Activated CD8-positive, alpha-beta memory T cell treated with anti-CD3 and anti-CD28 coated beads, Interleukin-2, amount 50 U/mL, for 4 hours (primary cell): ENCODE data around the gene CADM2.
A peak's percentile ranks its signal among the peaks of the same experiment; 100 is the strongest.
"Not testable (repeated sequence)": the region's sequence is repeated elsewhere in the genome, so short reads cannot be mapped to it uniquely, and the experiment has no call there.

Experiments
- DNase-seq: peaks from one replicate; pipeline ENCODE4 v3.0.0-alpha.2; 2020

CADM2 gene

DNA sequence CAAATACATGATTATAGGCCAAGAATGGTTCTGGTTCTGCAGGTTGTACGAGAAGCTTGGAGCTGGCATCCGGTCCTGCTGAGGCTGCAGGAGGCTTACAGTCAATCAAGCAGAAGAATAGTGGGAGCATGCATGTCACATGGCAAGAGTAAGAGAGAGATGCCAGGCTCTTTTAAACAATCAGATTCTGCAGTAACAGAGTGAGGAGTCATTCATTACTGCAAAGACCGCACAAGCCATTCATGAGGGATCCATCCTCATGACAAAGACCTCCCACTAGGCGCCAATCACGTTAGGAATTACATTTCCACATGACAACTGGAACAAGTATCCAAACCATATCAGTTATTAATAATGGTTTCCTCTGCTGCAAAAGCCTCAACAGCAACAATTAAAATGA, 536.8 kb downstream of the CADM2 start:
- no peak for DNase-seq

- no peak for DNase-seq
These were observed 539.4 kb downstream of the CADM2 start for GRCh38 chr3:85498177-85498576.

DNA sequence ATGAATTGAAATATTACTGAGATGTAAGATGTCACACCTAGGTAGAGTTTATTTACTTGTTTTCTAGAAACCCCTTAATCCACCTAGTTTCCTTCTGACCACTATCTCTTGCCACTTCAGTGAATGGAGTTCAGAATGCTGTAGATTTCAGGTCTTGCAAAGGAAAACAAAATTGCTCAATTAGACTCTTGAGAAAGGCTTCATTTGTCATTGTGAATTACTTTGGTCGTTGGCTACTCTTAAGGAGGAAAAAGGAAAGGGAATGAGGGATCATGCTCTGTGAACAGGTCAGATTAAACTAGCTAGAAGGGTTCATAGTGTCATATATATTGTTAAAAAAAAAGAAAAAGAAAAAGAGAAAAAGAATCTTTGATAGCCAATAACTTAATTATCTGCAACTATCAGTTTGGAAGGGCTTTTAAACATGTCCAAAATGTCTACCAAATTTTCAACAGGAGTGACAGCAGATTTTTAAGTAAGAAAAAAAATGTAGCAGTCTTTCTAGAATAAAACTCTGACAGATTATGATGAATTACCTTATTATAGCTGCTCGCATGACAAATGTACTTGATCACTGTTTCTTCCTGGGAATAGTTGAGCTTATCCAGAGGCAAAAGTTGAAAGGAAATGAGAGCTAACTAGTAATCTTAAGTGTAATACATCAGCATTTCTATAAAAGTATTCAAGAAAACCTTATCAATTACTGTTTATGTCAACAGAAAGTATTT, 543.5 kb downstream of the CADM2 start:
- DNase-seq, result no peak

GRCh38 chr3:85504129-85504784, 545.5 kb downstream of the CADM2 start:
- not testable (repeated sequence) for DNase-seq

GRCh38 chr3:85504785-85505511, 546.2 kb downstream of the CADM2 start:
- not testable (repeated sequence) for DNase-seq

GRCh38 chr3:85507052-85507451, 548.3 kb downstream of the CADM2 start:
- DNase-seq, result not testable (repeated sequence)

DNA sequence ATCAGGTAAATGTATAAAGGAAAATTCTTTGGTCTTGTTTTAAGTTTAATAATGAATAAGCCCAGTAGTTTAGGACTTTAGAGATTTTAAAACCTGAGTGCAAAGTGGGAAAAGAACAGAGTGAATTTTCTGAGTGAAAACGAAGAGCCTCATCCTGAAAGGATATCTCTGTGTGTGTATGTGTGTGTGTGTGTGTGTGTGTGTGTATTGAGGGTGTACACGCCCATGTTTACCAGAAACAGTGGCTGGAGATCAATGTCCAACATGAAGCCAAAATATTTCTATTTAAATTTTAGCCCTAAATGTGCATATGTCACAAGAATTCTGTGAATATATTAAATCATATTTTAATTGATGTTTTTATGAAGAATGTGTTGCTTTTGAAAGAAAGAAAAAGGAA, 549.9 kb downstream of the CADM2 start:
- no peak for DNase-seq

GRCh38 chr3:85516146-85516545, 557.4 kb downstream of the CADM2 start:
- DNase-seq, result no peak

- no peak for DNase-seq
These were observed 565.3 kb downstream of the CADM2 start for GRCh38 chr3:85524104-85524503.

DNA sequence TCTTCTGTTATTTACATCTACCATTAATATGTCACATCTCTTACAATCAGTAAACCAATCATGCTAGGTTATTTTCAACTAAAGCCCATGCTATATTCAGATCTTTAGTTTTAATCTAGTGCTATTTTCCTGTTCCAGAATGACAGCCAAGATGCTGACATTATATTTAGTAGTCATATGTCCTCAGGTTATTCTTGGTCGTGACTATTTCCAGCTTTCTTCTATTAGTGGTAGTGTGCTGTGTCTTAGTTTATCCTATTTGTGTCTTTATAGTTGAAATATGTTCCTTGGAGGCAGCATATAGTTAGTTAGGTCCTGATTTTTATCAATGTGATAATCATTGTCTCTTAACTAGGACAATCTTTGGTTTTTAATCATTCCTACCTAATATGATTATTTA, 566.5 kb downstream of the CADM2 start:
- no peak for DNase-seq

- DNase-seq, result no peak
These were observed 574.8 kb downstream of the CADM2 start for GRCh38 chr3:85533586-85533985.

- DNase-seq, result no peak
These were observed 576.7 kb downstream of the CADM2 start for GRCh38 chr3:85535517-85535916.

DNA sequence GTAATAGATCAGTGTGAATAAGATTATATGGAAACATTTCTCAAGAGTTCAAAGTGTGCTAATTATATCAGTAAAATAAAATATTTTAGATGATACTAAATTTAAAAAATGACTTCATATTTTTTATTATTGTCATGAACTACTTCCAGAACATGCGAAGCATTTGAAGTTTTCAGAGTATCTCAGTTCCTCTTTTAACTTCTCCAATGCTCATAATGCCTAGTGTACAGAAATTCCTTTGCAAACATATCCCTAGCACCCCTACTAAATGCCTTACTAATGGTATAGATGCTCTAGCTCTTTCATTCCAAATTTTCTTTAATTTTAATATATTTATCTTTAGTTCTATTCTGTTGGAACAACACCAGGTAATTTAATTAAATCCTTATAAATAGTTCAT, 580.4 kb downstream of the CADM2 start:
- DNase-seq, result no peak

GRCh38 chr3:85554153-85554552, 595.4 kb downstream of the CADM2 start:
- DNase-seq, result no peak

DNA sequence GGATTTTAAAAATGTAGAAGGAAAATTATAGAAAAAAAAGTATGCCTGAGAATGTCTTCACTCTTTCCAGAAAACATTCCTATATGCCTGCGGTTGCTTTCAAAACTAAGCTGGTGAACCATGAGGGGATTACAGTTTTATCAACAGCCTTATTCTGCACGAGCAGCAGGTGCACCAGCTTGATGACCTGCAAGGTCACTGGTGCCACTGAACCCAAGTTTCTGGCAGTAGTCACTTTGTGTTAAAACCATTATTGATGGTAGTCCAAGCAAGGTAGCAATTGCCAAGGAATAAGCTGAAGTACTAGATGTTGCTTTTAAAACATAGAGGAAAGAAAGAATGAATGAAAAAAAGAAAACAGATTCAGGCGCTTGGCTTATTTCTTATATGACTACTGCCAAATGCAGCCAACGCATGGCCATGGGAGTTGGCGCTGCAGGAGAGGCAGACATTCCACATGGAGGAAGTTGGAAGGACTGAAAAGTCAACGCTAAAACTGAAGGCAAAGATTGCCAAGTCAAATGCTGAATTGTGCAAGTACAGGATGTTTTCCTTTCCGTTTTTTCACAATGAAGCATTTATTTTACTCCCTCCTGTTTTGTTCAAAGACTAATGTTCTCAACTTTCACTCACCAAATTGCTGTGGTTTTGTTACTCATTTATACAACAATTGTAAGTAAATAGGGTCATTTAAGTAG, 601.4 kb downstream of the CADM2 start:
- DNase-seq, result no peak

GRCh38 chr3:85567071-85567676, 608.4 kb downstream of the CADM2 start:
- no peak for DNase-seq

GRCh38 chr3:85570819-85571218, 612.0 kb downstream of the CADM2 start:
- DNase-seq, result no peak

DNA sequence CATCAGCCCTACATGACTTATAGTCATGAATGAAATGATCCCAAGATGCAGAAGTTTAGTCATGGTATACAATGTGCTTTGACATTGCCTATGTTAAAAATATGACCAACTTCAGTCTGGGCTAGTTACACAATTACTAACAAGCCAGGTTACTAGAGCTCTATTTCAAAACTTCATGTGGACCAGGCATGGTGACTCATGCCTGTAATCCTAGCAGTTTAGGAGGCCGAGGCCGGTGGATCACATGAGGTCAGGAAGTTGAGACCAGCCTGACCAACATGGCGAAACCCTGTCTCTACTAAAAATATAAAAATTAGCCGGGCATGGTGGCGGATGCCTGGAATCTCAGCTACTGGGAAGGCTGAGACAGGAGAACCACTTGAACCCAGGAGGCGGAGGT, 613.0 kb downstream of the CADM2 start:
- DNase-seq, result no peak

GRCh38 chr3:85572426-85572825, 613.6 kb downstream of the CADM2 start:
- no peak for DNase-seq

DNA sequence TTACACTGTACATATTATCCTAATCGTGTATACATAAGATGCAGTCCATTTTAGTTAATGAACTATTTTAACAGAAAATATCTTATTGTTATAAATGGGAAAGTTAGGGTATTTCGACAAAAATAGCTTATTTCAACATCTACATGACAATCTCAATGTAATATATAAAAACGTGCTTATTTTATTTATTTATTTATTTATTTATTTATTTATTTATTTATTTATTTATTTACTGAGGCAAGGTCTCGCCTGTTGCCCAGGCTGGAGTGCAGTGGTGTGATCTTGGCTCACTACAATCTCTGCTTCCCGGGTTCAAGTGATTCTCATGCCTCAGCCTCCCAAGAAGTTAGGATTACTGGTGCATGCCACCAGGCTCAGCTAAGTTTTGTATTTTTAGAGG, 614.2 kb downstream of the CADM2 start:
- DNase-seq, result no peak

DNA sequence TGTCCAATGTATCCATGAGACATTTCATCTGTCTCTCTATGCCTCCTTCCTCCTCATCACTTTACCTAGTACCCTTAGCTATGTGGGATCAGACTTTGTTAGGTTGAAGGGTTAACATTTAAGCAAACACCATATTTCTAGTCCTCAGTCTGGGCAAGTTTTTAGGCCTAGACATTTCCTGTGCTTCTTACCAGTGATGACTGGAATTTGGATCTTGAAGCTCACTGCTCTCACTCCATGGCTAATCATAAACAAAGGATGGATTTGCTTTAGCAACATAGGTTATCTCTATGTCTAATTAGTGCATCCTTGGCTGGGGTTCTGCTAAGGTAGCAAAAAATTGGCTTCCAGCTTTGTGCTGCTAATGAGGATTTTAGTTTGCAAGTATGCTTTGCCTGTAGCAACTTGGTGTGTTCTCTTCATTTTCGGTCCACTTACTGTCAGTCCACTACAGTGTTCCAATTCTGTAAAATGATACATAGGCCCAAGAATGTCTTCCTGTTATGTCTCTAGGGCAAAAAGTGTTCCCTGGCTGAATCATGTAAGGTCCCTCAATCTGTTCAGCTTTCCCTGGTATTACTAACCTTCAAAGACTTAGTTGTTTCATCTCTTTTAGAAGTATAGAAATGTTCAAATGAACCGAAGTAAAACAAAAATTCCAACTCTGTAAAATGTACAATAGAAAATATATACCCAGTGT, 615.4 kb downstream of the CADM2 start:
- DNase-seq, result no peak

DNA sequence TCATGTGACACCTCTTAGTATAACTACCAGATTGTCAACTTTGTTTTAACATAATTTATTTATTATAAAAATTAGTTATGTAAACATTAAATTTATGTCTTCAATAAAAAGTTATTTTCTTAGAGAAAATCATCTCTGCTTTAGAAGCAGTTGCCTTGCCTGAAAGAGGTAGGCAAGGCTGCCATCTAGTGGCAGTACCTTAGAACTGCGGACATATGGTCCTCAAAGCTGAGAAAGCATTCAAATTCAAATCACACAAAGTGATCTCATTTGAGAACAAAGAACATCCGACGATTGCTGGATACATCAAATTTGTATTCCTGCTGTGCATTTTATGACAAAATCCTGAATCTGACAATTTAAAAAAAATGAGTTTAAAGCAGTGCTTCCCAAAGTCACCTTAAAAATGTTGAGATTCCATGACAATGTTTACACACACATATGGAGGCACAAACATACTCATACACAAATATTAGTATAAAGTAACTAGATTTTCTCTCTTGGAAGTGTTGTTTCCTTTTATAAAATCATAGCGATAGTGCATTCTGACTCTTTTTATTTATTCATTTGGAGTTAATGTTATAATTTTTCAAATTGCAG, 617.4 kb downstream of the CADM2 start:
- peak; percentile 25 for DNase-seq
